Measurements from ENCODE around the gene IMMP2L. TPM values are rescaled to one million over a fixed set of nuclear protein-coding genes. Genes with fewer than 3 reads are reported as not detected.

The IMMP2L gene
- total RNA-seq, 4 donors from 2014 or later = 8.3 to 19.2 (median 17.8) TPM

DNA sequence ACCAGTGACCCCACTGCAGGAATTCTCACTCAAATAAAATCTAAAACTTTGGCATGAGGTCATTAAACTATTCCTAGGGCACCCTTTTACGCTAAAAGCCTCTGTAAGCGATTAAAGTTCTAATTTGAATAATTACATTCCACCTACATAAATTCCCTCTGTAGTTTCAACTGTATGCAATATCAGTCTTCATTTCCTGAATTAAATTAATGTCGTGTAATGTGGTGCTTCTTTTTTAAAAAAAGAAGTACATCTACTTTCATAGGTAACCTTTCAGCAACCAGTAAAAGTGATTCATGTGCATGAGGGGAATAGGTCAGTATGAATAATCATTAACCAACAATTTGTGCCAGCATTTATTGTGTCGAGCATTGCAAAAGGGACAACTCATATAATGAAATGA is 44.7 kb downstream of the IMMP2L start:
- TF ChIP-seq POLR2A (IDR thresholded peaks at IDR 0.05) = no peak
- TF ChIP-seq, protein P1, sequence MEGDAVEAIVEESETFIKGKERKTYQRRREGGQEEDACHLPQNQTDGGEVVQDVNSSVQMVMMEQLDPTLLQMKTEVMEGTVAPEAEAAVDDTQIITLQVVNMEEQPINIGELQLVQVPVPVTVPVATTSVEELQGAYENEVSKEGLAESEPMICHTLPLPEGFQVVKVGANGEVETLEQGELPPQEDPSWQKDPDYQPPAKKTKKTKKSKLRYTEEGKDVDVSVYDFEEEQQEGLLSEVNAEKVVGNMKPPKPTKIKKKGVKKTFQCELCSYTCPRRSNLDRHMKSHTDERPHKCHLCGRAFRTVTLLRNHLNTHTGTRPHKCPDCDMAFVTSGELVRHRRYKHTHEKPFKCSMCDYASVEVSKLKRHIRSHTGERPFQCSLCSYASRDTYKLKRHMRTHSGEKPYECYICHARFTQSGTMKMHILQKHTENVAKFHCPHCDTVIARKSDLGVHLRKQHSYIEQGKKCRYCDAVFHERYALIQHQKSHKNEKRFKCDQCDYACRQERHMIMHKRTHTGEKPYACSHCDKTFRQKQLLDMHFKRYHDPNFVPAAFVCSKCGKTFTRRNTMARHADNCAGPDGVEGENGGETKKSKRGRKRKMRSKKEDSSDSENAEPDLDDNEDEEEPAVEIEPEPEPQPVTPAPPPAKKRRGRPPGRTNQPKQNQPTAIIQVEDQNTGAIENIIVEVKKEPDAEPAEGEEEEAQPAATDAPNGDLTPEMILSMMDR (IDR thresholded peaks at IDR 0.05 in 4 of 5, conservative IDR thresholded peaks at IDR 0.05 in 1 of 5) = no peak
- DNase-seq (no peak), ATAC-seq (no peak)
- no peaks in the 10 kb centered on the region for H3K27me3 ChIP-seq
- H3K9me3 ChIP-seq = no peaks in the 10 kb centered on the region
- in situ Hi-C loops (cut with MboI; ENCODE audit: low sequenced_read_pairs in 4 of 4) (no loop called here), intact Hi-C loops (cut with DNase I; ENCODE audit: low total_unique reads) (no loop called here)
- no peak overlapping the region for H3K4me3 ChIP-seq
- H3K36me3 ChIP-seq = no peaks in the 10 kb centered on the region
- H3K27ac ChIP-seq = no peak overlapping the region
- H3K4me1 ChIP-seq = peaks cover 0 to 15% of the 10 kb centered on the region in 2 donors

DNA sequence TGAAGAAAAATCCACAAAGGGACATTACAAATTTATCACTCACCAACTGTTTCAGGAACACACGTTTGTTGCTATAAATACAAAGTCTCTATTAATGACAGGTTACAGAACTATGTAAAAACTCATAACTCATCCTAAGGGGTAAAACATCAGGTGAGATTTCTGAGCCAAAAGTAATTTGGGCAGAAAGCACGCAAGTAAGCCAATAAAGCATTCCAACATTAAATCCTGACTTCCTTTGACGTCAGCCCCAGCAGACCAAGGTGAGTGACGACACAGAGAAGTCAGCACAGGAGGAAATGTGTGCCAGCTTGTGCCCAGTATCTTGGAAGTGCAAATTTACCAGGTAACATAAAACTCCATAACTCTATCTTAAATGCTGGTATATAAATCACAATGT is 45.7 kb downstream of the IMMP2L start:
- in situ Hi-C loops (cut with MboI; ENCODE audit: low sequenced_read_pairs in 4 of 4) (no loop called here), intact Hi-C loops (cut with DNase I; ENCODE audit: low total_unique reads) (no loop called here)
- Histone ChIP-seq H3K36me3 (no peaks in the 10 kb centered on the region), H3K27ac (no peak overlapping the region), H3K4me3 (no peak overlapping the region), H3K4me1 (peaks cover 0 to 15% of the 10 kb centered on the region in 2 donors), H3K9me3 (no peaks in the 10 kb centered on the region), H3K27me3 (no peaks in the 10 kb centered on the region)
- DNase-seq (no peak), ATAC-seq (no peak)
- TF ChIP-seq POLR2A (IDR thresholded peaks at IDR 0.05) = no peak
- TF ChIP-seq, protein P1 (IDR thresholded peaks at IDR 0.05 in 4 of 5, conservative IDR thresholded peaks at IDR 0.05 in 1 of 5) = no peak

DNA sequence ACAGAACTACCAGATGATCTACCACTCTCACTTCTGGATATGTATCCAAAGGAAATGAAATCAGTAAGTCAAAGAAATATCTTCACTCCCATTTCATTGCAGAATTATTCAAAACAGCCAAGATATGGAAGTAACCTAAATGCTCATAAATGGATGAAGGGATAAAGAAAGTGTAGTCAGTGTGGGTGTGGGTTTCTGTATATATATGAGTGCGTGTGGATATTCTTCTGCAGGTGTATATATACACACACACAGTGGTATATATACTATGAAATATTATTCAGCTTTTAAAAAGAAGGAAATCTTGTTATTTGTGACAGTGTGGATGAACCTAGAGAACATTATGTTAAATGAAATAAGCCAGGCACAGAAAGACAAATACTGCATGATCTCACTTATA is 48.7 kb downstream of the IMMP2L start:
- in situ Hi-C loops (cut with MboI; ENCODE audit: low sequenced_read_pairs in 4 of 4) = no loop called here
- ATAC-seq (no peak), DNase-seq (no peak)
- intact Hi-C loops (cut with DNase I; ENCODE audit: low total_unique reads) = no loop called here
- H3K4me3 ChIP-seq = no peak overlapping the region
- peaks cover 0 to 15% of the 10 kb centered on the region in 2 donors for H3K4me1 ChIP-seq
- TF ChIP-seq, protein P1 (IDR thresholded peaks at IDR 0.05 in 4 of 5, conservative IDR thresholded peaks at IDR 0.05 in 1 of 5) = no peak
- TF ChIP-seq POLR2A (IDR thresholded peaks at IDR 0.05) = no peak
- no peak overlapping the region for H3K27ac ChIP-seq
- H3K9me3 ChIP-seq = no peaks in the 10 kb centered on the region
- H3K27me3 ChIP-seq = no peaks in the 10 kb centered on the region
- H3K36me3 ChIP-seq = no peaks in the 10 kb centered on the region

DNA sequence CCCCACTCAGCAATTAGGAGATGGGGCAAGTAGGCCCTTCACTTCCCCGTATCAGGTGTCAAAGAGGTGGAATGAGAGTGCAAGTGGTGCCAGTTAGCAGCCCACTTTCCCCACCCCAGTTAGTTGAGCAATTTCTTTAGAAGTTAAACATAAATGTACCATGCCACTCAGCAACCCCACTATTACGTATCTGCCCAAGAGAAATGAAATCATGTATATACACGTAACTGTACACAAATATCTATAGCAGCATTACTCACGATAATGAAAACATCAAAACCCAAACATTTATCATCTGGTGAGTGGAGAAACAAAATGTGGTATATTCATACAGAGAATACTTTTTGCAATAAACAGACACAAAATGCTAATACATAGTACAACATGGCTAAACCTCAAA is 50.4 kb downstream of the IMMP2L start:
- Histone ChIP-seq H3K4me3 (no peak overlapping the region), H3K9me3 (no peaks in the 10 kb centered on the region), H3K4me1 (peaks cover 0 to 6% of the 10 kb centered on the region in 2 donors), H3K27me3 (no peaks in the 10 kb centered on the region), H3K27ac (no peak overlapping the region), H3K36me3 (no peaks in the 10 kb centered on the region)
- no peak for TF ChIP-seq POLR2A (IDR thresholded peaks at IDR 0.05)
- TF ChIP-seq, protein P1 (IDR thresholded peaks at IDR 0.05 in 4 of 5, conservative IDR thresholded peaks at IDR 0.05 in 1 of 5) = no peak
- DNase-seq (no peak), ATAC-seq (no peak)
- in situ Hi-C loops (cut with MboI; ENCODE audit: low sequenced_read_pairs in 4 of 4) (no loop called here), intact Hi-C loops (cut with DNase I; ENCODE audit: low total_unique reads) (no loop called here)

Data from gastrocnemius medialis (tissue), 4 donors.